ENCODE data around the gene CCNL2. TPM values are rescaled to one million over a fixed set of nuclear protein-coding genes. Genes with fewer than 3 reads are reported as not detected.

The CCNL2 gene
- total RNA-seq, 1 experiment from 2014 or later = 173 TPM

- no peak overlapping the region for H2AFZ ChIP-seq (ENCODE audit: low read length)
- no peak overlapping the region for H2BK5ac ChIP-seq (ENCODE audit: insufficient read length, low read length)
- peaks cover 4% of the 10 kb centered on the region; the same call in 1 of the 2 replicates for H3K27me3 ChIP-seq (ENCODE audit: insufficient read depth, low read length)
- H2AK5ac ChIP-seq (ENCODE audit: insufficient read length, low read length) = no peak overlapping the region
- H3T11ph ChIP-seq (ENCODE audit: low read length) = no peak overlapping the region
- H2BK20ac ChIP-seq (ENCODE audit: low read depth, low read length, poor library complexity, severe bottlenecking) = no peak overlapping the region
- no peaks in the 10 kb centered on the region for H4K20me1 ChIP-seq (ENCODE audit: control insufficient read depth, insufficient read depth, insufficient read length)
- no peak overlapping the region for H2BK120ac ChIP-seq (ENCODE audit: low read depth, low read length, poor library complexity, severe bottlenecking)
- H2BK15ac ChIP-seq (ENCODE audit: low read depth, low read length) = no peak overlapping the region
- peaks cover 34 to 58% of the 10 kb centered on the region in 2 experiments for H3K4me1 Mint-ChIP-seq
- H4K5ac ChIP-seq (ENCODE audit: insufficient read length, low read depth, low read length) = no peak overlapping the region
- no peak overlapping the region; a peak in 1 of 5 replicates for H3K4me3 Mint-ChIP-seq
- H3K79me1 ChIP-seq (ENCODE audit: insufficient read depth, low read depth, low read length, poor library complexity, severe bottlenecking) = no peaks in the 10 kb centered on the region
- no peaks in the 10 kb centered on the region for H3K79me2 ChIP-seq (ENCODE audit: insufficient read depth, low read length)
- H3K14ac ChIP-seq (ENCODE audit: insufficient read depth, low read length) = no peak overlapping the region; the same call in 1 of the 2 replicates
- H4K8ac ChIP-seq (replicated peaks; ENCODE audit: insufficient read length, low read depth, low read length) = no peak overlapping the region
- H3K9ac ChIP-seq (ENCODE audit: extremely low read depth, insufficient read length, low read length) = no peak overlapping the region
- peaks cover 7% of the 10 kb centered on the region for H3K23me2 ChIP-seq (ENCODE audit: insufficient read length, low read depth, low read length, poor library complexity, severe bottlenecking)
- no peaks in the 10 kb centered on the region for H3K9me3 ChIP-seq (ENCODE audit: control insufficient read depth, low read depth, low read length)
- no peak overlapping the region for H3K27ac Mint-ChIP-seq
- no peak overlapping the region for H3K56ac ChIP-seq (ENCODE audit: insufficient read length, low read depth, low read length)
- no peak overlapping the region for H3K4ac ChIP-seq (ENCODE audit: low read depth, low read length)
- no peak overlapping the region for H3K23ac ChIP-seq (ENCODE audit: insufficient read length, low read depth, low read length)
- H3K36me3 Mint-ChIP-seq (ENCODE audit: insufficient read depth in 1 of 3, low read depth in 3 of 3) = peaks cover 0 to 8% (median 2%) of the 10 kb centered on the region in 3 experiments; a peak in 1 of 7 replicates
- peaks cover 44% of the 10 kb centered on the region for H3K27me3 Mint-ChIP-seq (ENCODE audit: low read depth)
- H4K91ac ChIP-seq (ENCODE audit: insufficient read length, low read depth, low read length) = no peak overlapping the region
- no peak overlapping the region for H3K18ac ChIP-seq (ENCODE audit: insufficient read length, low read depth, low read length)
- H3K27ac ChIP-seq (ENCODE audit: insufficient read length, low read depth, low read length) = no peak overlapping the region
- no peaks in the 10 kb centered on the region; a peak in 2 of 5 replicates for H3K9me3 Mint-ChIP-seq
- DNase-seq = no peak
- WGBS (ENCODE audit: extremely low coverage, insufficient read length, low lambda C conversion rate) = no CpG with 5 or more reads among the region's 26 CpGs
- no peak overlapping the region for H3K4me2 ChIP-seq (ENCODE audit: insufficient read depth, insufficient read length, low read length)
- no peak overlapping the region for H2BK12ac ChIP-seq (ENCODE audit: insufficient read length, low read depth, low read length)
- TF ChIP-seq, protein P1, sequence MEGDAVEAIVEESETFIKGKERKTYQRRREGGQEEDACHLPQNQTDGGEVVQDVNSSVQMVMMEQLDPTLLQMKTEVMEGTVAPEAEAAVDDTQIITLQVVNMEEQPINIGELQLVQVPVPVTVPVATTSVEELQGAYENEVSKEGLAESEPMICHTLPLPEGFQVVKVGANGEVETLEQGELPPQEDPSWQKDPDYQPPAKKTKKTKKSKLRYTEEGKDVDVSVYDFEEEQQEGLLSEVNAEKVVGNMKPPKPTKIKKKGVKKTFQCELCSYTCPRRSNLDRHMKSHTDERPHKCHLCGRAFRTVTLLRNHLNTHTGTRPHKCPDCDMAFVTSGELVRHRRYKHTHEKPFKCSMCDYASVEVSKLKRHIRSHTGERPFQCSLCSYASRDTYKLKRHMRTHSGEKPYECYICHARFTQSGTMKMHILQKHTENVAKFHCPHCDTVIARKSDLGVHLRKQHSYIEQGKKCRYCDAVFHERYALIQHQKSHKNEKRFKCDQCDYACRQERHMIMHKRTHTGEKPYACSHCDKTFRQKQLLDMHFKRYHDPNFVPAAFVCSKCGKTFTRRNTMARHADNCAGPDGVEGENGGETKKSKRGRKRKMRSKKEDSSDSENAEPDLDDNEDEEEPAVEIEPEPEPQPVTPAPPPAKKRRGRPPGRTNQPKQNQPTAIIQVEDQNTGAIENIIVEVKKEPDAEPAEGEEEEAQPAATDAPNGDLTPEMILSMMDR (conservative IDR thresholded peaks at IDR 0.05) = no peak
- peaks cover 2% of the 10 kb centered on the region; the same call in 1 of the 2 replicates for H3K4me1 ChIP-seq (ENCODE audit: insufficient read depth, low read length)
Measured at GRCh38 chr1:1356796-1357401, 42.2 kb downstream of the CCNL2 start.
